Measurements from ENCODE around the gene TMPRSS5. TPM values are rescaled to one million over a fixed set of nuclear protein-coding genes. Genes with fewer than 3 reads are reported as not detected.

The TMPRSS5 gene
- total RNA-seq, 1 donor from 2014 or later: 6.5 TPM

DNA sequence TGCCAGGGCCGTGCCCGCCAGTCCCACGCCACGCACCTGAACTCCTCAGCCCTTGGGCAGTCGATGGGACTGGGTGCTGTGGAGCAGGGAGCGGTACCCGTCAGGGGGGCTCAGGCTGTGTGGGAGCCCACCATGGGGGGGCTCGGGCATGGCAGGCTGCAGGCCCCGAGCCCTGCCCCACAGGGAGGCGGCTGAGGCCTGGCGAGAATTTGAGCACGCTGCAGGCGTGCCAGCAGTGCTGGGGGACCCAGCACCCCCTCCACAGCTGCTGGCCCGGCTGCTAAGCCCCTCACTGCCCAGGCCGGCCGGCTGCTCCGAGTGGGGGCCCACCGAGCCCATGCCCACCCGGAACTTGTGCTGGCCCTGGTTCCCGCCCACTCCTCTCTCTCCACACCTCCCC, 56.8 kb downstream of the TMPRSS5 start:
- peaks cover 4% of the 10 kb centered on the region for H3K36me3 Mint-ChIP-seq (ENCODE audit: low read depth)
- TF ChIP-seq, protein P1, sequence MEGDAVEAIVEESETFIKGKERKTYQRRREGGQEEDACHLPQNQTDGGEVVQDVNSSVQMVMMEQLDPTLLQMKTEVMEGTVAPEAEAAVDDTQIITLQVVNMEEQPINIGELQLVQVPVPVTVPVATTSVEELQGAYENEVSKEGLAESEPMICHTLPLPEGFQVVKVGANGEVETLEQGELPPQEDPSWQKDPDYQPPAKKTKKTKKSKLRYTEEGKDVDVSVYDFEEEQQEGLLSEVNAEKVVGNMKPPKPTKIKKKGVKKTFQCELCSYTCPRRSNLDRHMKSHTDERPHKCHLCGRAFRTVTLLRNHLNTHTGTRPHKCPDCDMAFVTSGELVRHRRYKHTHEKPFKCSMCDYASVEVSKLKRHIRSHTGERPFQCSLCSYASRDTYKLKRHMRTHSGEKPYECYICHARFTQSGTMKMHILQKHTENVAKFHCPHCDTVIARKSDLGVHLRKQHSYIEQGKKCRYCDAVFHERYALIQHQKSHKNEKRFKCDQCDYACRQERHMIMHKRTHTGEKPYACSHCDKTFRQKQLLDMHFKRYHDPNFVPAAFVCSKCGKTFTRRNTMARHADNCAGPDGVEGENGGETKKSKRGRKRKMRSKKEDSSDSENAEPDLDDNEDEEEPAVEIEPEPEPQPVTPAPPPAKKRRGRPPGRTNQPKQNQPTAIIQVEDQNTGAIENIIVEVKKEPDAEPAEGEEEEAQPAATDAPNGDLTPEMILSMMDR (conservative IDR thresholded peaks at IDR 0.05): no peak
- H3K27me3 Mint-ChIP-seq (ENCODE audit: low read depth): peaks cover 5% of the 10 kb centered on the region
- DNase-seq (ENCODE audit: low read depth, low spot score): no peak
- H3K9me3 Mint-ChIP-seq: peaks cover 3% of the 10 kb centered on the region
- H3K4me3 Mint-ChIP-seq: no peak overlapping the region
- no peaks in the 10 kb centered on the region for H3K4me1 Mint-ChIP-seq
- H3K27ac Mint-ChIP-seq (ENCODE audit: unreplicated experiment): no peak overlapping the region

DNA sequence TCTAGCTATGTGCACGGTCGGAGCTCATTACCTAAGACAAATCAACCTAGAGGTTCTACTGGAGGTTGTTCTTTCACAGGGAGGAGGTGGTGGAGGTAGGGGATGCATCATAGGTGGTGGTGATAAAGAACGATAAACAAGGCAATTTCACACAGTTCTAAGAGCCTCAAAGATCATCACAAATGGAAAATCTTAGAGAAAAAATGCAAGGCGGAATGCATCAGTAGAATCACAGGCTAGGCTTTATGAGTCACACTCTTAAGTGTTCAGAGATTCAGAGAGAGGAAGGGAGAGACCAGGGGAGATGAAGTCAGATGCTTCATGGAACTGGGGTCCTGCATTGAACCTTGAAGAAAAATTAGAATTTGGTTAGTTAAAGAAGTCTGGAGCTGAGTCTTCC, 58.3 kb downstream of the TMPRSS5 start:
- H3K27ac Mint-ChIP-seq (ENCODE audit: unreplicated experiment): no peak overlapping the region
- peaks cover 4% of the 10 kb centered on the region for H3K36me3 Mint-ChIP-seq (ENCODE audit: low read depth)
- H3K4me1 Mint-ChIP-seq: no peaks in the 10 kb centered on the region
- peaks cover 3% of the 10 kb centered on the region for H3K27me3 Mint-ChIP-seq (ENCODE audit: low read depth)
- TF ChIP-seq, protein P1 (conservative IDR thresholded peaks at IDR 0.05): no peak
- no peak overlapping the region for H3K4me3 Mint-ChIP-seq
- DNase-seq (ENCODE audit: low read depth, low spot score): no peak
- H3K9me3 Mint-ChIP-seq: peaks cover 3% of the 10 kb centered on the region

DNA sequence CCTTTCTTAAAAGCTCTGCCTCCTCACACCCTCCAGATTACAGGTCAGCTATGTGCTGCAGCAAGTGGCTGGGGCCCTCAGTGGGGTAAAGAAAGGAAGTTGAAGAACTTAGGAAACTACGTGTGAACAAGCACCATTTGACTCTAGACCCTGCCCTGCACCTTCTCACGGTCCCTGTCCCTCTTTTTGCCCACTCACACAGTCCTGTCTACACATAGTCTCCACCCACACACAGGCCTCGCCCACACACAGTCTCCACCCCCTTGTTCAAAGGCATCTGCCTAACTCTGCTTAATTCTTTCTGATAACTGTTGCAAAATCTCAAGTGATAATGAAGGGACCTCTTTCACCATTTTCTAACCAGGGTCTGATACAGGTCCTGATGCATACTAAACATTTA, 59.0 kb downstream of the TMPRSS5 start:
- no peak overlapping the region for H3K4me3 Mint-ChIP-seq
- peaks cover 4% of the 10 kb centered on the region for H3K36me3 Mint-ChIP-seq (ENCODE audit: low read depth)
- H3K27ac Mint-ChIP-seq (ENCODE audit: unreplicated experiment): no peak overlapping the region
- peaks cover 3% of the 10 kb centered on the region for H3K9me3 Mint-ChIP-seq
- DNase-seq (ENCODE audit: low read depth, low spot score): no peak
- H3K4me1 Mint-ChIP-seq: no peaks in the 10 kb centered on the region
- TF ChIP-seq, protein P1 (conservative IDR thresholded peaks at IDR 0.05): no peak
- peaks cover 4% of the 10 kb centered on the region for H3K27me3 Mint-ChIP-seq (ENCODE audit: low read depth)

DNA sequence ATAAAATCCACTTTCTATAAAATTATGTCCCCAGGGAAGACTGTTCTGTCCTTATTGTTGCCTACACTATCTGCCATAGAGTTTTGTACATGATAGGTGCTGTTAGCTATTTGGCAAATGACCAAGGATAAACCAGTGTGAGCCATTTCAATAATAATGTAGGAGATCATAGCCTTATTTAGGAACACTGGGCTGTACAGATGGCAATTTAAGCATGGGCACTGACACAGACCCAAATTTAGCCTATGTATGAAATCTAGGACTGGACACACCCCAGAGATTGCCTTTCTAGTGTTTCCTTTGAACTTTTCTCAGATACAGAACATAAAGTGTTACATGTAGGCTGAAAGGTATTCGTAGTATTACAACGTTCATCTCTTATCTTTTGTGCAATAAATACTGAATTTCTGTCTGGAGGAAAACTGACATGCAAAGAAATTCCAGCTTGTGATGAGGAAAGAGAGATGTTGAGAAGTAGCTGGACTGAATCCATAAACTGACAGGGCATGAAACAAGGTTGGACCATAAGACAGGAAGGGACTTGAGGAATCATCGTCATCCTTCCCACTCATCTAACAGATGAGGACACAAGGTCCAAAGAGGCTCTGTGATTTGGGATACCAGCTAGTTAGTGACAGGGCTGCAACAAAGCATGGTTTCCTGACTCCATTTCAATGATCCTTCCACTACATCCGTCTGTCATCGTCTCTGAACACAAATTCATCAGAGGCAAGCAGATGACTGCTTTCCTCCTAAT, 60.3 kb downstream of the TMPRSS5 start:
- DNase-seq (ENCODE audit: low read depth, low spot score): no peak

DNA sequence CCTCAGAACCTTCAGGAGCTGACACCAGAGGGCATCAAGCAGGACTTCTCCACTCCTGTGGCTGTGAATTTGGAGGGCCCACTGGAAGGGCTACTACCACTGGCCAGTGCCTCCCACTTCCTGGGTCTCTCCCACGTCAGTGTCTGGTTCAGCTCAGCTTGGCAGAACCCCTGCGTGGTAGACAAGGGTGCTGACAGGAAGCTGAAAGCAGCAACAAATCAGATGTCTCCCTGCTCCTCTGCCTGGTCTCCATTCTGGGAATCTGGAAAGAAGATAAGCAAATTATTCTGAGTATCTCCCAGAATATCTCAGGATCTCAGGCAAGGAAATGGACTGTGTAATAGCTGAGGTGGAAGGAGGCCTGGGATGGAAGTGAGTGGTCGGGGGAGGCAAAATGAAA, 61.5 kb downstream of the TMPRSS5 start:
- Mint-ChIP-seq H3K4me3 (no peak overlapping the region), H3K4me1 (no peaks in the 10 kb centered on the region), H3K27ac (ENCODE audit: unreplicated experiment) (no peak overlapping the region), H3K36me3 (ENCODE audit: low read depth) (peaks cover 4% of the 10 kb centered on the region), H3K9me3 (peaks cover 3% of the 10 kb centered on the region), H3K27me3 (ENCODE audit: low read depth) (peaks cover 6% of the 10 kb centered on the region)
- TF ChIP-seq, protein P1 (conservative IDR thresholded peaks at IDR 0.05): no peak
- no peak for DNase-seq (ENCODE audit: low read depth, low spot score)

More for the DNA sequence above, 60.3 kb downstream of the TMPRSS5 start:
- Mint-ChIP-seq H3K4me3 (no peak overlapping the region), H3K27me3 (ENCODE audit: low read depth) (peaks cover 4% of the 10 kb centered on the region), H3K36me3 (ENCODE audit: low read depth) (peaks cover 4% of the 10 kb centered on the region), H3K27ac (ENCODE audit: unreplicated experiment) (no peak overlapping the region), H3K9me3 (peaks cover 3% of the 10 kb centered on the region), H3K4me1 (no peaks in the 10 kb centered on the region)
- TF ChIP-seq, protein P1 (conservative IDR thresholded peaks at IDR 0.05): no peak

Data from neural crest cell (in vitro differentiated cells).